ENCODE measurements around the gene SORBS1.
"Not testable (repeated sequence)": the region's sequence is repeated elsewhere in the genome, so short reads cannot be mapped to it uniquely, and the experiment has no call there.

Gene SORBS1

DNA sequence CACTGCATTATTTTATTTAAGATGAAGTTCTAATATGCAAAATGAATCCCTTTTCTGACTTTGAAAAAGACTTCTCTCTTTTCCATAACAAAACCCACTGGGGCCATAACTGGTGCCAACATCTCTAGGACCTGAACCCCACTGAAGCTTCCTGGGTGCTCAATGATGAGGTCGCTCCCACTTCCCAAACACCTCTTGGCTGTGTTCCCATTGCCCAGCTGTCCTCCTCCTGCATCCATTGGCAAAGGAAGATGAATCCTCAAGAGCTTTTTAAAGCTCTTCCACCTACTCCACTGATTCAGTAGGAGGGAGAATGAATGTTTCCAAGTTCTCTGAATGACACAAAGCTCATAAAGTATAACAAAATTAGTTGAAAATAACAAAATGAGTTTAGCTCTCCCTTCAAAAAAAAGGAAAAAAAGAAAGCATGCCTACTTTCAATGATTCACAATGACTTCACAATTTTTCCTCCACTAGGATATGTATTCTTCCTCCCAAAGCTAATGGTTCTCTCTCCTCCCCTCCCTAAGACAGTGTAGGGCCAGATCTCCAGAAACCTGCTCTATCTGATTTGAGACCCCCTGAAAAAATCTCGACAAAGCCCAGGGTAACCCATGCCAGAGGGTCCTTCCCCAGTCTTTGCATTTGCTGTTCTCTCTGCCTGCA, 64.8 kb downstream of the SORBS1 start:
- no peak for DNase-seq (ENCODE audit: extremely low read depth in 1 of 2, low read depth in 1 of 2)

GRCh38 chr10:95493862-95494261, 67.3 kb downstream of the SORBS1 start:
- DNase-seq (ENCODE audit: extremely low read depth in 1 of 2, low read depth in 1 of 2): no peak

- no peak for DNase-seq (ENCODE audit: extremely low read depth in 1 of 2, low read depth in 1 of 2)
Observed at GRCh38 chr10:95487994-95488393, 73.2 kb downstream of the SORBS1 start.

GRCh38 chr10:95485056-95485844, 75.9 kb downstream of the SORBS1 start:
- DNase-seq (ENCODE audit: extremely low read depth in 1 of 2, low read depth in 1 of 2): no peak

DNA sequence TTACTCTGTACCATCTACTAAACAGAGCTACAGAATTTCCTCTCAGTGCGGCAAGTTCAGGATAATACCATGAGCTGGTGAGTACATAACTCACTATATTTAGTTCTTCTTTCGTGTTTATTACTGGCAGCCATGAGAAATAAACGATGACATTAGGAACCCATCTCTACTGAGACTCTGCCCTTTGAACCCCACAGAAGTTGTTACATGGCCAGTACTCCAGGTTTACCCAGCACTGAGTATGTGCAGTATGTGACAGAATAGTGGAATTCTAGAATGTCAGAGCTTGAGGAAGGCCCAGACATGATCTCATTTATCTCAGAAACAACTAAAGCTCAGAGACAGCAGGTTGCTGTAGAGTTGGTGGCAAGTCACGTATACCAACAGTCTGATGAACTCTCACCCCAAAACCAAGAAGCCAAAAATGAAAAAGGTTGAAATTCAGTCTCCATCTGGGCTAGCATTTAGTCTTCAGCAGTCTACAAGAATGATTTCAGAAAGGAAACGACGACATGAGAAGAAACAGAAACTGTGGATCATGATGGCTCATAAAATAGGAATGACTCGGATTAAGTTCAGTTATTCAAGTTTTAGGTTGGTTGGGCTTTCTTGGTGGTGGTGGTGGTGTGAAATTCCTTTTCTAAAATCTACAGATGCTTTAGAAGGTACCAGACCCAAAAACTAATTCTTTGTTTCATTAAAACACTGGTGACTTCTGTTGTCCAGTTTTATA, 78.5 kb downstream of the SORBS1 start:
- DNase-seq (ENCODE audit: extremely low read depth in 1 of 2, low read depth in 1 of 2): no peak

DNA sequence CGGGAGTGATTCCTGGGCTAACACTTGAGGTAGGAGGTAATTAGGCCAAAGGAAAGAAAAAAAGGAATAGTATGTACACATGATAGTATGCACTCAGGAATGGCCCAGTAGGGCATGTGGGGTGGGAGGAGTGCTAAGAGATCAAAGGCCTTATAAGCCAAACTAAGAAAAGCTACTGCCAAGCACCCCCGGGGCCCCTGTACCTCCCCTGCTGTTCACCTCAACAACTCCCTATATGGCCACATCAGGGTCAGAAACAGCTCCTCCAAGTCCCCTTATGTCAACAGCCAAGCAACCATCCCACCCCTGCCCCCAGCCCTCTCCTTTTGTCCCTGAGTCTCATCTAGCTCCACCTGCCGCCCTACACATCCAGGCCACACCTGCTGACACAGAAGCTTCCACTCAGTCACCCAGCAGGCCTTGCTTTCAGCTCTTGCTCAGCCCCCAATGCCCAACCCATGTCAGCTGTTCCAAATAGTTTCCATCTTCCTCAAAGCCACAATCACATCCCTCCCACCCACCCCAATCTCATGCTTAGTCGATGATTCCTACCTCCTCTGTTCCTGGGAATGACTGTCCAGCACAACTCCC, 80.2 kb downstream of the SORBS1 start:
- DNase-seq (ENCODE audit: extremely low read depth in 1 of 2, low read depth in 1 of 2): no peak

DNA sequence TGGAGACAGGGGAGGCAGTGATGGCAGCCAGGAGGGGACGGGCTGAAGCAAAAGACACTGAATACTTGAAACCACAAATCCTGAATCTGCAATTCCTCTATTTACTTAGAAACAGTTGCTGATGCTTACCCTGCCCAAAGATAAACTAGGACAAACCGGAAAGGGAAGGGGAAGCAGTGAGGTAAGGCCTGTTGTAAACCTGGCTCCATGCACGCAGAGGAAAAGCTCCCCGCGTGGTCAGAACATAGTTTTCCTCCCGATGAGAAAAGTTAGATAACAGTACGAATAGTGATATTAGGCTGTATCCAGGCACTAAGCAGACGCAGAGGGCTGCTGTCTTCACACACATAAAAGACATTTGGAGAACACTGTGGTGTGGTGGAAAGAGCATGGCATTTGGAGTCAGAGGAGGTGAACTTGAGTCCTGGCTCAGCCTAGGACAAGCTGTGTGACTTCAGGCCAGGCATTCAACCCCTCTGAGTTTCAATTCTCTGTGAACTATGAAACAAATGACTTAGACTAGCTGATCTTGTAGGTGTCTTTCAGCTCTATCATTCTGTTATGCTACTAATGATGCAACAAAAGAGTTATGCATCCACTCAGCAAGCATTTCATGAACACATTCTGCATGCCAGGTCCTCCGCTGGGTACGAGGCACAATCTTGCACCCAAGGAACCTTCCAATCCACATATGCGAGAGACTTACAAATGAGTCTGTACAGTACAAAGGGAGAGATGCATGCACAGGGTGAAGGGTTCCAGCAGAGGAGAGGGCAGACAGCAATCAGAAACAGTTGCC, 80.9 kb downstream of the SORBS1 start:
- DNase-seq (ENCODE audit: extremely low read depth in 1 of 2, low read depth in 1 of 2): no peak

GRCh38 chr10:95478935-95479334, 82.2 kb downstream of the SORBS1 start:
- DNase-seq (ENCODE audit: extremely low read depth in 1 of 2, low read depth in 1 of 2): no peak

GRCh38 chr10:95478185-95478584, 83.0 kb downstream of the SORBS1 start:
- no peak for DNase-seq (ENCODE audit: extremely low read depth in 1 of 2, low read depth in 1 of 2)

DNA sequence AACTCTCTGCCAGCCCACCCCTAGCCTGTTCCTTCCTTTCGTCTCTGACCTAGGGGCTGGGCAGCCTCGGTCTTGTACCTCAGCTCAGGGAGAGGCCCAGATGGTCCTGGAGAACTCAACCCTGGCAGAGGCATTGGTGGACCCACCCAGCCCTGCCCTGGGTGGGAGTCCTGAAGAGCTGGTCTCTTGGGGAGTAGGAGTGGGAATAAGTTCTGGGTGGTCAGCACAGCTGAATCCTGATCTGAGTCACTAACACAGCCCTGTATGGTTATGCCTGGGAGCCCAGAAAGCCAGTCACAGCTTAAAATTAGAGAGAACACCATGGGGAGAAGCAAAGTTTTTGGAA, 84.0 kb downstream of the SORBS1 start:
- DNase-seq (ENCODE audit: extremely low read depth in 1 of 2, low read depth in 1 of 2): no peak

DNA sequence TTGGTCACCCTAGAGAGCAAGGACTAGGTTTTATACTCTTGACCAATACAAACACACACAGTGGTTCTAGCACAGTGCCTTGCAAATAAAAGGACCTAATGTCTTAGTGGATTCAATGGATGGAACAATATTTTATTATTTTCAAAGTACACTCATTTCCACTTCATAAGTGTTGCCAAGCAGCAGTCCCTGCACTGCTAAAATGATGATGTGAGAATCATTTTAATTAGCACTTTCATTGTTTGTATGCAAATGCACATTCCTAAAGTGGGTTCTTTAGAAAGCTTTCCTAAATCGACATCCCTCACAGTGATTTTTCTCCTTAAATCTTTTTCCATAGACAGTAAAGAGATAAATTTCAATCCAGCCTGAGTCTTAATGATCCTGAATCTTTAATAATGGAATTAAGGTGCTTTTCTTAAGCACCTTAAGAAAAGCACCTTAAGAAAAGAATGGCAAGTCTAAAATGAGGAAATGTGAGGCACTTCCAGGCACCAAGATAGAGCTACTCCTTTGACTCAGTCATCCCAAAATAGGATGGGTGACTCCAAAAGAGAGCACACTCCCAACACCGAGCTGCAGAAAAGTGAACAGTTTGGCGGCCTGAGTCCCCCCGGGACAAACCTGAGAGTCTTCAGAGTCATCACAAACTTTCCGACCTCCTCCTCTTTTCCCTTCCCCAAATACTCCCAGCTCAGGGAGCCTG, 84.5 kb downstream of the SORBS1 start:
- no peak for DNase-seq (ENCODE audit: extremely low read depth in 1 of 2, low read depth in 1 of 2)

DNA sequence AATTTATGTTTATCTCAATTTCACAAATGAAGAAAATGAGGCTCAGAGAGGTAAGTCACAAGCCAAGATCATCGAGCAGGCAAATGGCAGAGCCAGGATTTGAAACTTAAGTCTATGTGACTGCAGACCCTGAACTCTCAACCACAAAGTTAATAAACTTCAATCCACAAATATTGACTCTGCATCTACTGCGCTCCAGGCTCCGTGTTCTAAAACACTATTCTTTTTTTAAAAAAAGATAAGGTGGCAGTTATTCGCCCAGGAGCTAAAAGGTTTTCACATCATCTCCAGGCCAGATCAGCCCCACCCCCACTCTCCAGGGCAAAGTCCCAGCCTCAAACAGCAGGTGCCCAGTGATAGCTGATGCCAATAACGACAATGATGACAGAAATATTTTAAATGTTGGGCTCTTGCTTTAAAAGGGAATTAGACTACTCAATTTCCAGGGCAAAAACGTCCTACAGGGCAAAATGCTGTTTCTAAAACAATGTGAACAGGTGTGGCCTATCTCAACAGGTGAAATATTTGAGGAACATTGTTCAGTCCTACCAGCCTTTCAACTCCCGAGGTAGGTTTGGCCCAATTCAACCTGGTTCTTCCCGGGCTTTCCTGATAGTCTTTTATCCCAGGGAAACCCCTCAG, 85.2 kb downstream of the SORBS1 start:
- no peak for DNase-seq (ENCODE audit: extremely low read depth in 1 of 2, low read depth in 1 of 2)

- DNase-seq (ENCODE audit: extremely low read depth in 1 of 2, low read depth in 1 of 2): no peak
Observed at GRCh38 chr10:95475003-95475383, 86.2 kb downstream of the SORBS1 start.

DNA sequence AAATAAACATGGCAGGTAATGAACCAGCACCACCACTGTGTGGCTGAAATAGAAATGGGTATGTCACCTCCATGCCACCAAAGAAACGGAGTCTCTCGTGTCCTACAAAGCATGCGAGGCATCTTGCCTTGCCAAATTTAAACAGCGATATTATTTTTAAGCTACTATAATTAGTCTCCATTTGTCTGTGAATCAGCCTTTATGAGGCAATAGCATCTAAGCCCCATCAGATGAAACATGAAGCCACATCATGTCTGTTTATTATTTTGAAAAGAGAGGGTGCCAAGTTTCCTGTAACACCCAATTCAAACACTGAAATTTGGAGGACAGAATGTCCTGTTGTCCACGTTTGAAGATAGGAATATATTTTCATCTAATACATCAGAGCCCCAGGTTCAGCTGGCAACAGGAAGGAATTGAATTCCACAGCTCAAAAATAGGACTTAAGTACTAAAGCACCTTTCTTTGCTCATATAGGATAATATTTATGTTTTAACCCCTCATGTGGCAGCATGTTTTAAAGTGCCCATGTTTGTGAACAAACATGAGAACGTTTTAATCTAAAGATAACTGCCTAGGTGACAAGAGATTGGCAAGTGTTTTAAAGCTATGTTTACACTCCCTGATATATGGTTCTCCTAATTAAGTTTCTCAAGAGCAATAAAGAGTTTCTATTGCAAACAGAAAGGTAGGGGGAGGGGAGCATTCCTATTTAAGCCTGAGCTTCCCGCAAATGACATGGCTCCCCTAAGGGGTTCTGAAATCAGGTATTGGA, 86.8 kb downstream of the SORBS1 start:
- no peak for DNase-seq (ENCODE audit: extremely low read depth in 1 of 2, low read depth in 1 of 2)

GRCh38 chr10:95472304-95473088, 88.7 kb downstream of the SORBS1 start:
- DNase-seq (ENCODE audit: extremely low read depth in 1 of 2, low read depth in 1 of 2): no peak

GRCh38 chr10:95469676-95470075, 91.5 kb downstream of the SORBS1 start:
- DNase-seq (ENCODE audit: extremely low read depth in 1 of 2, low read depth in 1 of 2): no peak

GRCh38 chr10:95469251-95469650, 91.9 kb downstream of the SORBS1 start:
- no peak for DNase-seq (ENCODE audit: extremely low read depth in 1 of 2, low read depth in 1 of 2)

DNA sequence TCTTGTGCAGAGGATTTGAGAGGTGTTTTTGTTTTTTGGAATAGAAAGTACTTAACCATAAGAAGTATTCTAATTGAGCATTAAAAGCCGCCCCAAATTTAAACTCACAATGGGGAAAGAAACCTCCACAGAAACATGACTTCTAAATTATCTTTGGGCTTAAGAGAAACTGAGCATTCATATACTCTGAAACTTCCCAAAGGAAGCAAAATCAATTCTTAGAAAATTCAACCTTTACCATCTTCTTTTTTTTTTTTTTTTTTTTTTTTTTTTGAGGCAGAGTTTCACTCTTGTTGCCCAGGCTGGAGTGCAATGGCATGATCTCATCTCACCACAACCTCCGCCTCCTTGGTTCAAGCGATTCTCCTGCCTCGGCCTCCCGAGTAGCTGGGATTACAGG, 93.5 kb downstream of the SORBS1 start:
- not testable (repeated sequence) for DNase-seq (ENCODE audit: extremely low read depth in 1 of 2, low read depth in 1 of 2)
